GM21526 (cell line): ENCODE results near the gene TXNRD3.
"Not testable (repeated sequence)": the region's sequence is repeated elsewhere in the genome, so short reads cannot be mapped to it uniquely, and the experiment has no call there.

Source experiments
- ATAC-seq: cut with Tn5 transposase; IDR thresholded peaks from one replicate; pipeline ENCODE4 v1.9.1; 2021; ENCODE audit warnings: moderate library complexity; ENCODE audit not compliant: unreplicated experiment, low FRiP score

The TXNRD3 gene

DNA sequence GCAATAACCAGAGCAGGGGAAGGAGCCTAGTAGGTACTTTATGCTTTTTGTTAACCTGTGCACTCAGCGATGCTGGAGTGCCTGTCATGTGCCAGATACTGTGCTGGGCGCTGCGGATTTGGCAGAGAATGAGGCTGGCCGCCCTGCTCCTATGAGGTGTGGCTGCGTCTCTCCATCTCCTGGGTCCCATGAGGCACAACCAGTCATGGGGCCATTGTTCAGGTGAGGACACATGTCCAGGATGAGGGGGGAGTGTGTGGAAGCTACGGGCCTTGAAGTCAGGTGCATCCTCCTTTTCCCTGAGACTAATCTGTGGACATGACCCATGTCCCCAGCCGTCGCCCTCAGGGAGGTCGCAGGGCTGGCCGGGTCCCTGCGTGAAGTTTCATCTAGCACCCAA lies 963 bp upstream of the TXNRD3 start:
- ATAC-seq: no peak

DNA sequence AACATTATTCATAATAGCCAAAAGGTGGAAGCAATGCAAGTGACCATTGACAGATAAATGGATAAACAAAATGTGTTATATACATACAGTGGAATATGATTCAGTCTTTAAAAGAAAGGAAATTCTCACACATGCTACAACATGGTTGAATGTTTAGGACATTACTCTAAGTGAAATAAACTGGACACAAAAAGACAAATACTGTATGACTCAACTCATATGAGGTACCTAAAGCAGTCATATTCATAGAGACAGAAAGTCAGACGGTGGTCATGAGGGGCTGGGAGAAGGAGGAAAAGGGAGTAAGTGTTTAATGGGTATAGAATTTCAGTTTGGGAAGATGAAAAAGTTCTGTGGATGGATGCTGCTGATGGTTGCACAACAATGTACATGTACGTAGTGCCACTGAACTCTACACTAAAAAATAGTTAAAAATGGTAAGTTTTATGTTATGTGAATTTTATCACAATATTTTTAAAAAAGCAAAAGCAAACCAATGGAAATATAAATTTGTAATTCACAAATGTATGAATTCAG lies 5.3 kb downstream of the TXNRD3 start:
- no peak for ATAC-seq

DNA sequence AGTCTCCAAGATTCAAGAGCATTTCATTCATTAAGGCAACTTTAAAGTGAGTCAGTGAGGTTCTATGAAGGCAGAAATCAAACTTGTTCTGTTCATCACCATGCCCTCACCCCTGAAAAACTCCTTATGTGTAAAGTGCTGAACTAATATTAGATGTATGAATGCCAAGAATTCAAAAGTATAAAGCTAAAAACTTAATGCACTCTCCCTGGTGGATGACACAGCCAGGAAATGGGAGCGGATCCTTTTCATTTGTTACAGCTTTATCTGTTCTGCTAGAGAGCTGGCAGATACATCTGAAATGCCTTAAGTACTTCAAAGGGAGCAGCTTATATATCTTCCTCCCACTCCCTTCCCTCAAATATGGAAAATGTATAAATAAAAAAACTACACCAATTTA lies 8.2 kb downstream of the TXNRD3 start:
- ATAC-seq: no peak

DNA sequence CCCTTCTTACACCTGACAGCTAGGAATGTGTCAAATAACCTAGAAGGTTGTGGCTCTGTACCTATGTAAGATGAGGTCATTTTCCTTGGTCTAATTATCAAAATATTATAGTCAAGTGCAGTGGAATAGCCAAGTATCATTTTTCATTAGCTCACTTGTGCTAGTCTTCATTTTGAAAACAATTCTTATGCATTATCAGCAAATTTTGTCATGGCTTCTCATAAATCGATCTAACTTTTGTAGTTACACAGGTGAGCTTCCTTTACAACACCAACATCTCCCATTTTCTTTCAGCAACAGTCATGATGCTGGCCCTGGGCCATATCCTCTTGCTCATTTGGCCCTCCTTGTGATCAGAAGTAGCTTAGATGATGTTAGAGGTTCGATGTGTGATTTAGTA lies 10.3 kb downstream of the TXNRD3 start:
- ATAC-seq: no peak

DNA sequence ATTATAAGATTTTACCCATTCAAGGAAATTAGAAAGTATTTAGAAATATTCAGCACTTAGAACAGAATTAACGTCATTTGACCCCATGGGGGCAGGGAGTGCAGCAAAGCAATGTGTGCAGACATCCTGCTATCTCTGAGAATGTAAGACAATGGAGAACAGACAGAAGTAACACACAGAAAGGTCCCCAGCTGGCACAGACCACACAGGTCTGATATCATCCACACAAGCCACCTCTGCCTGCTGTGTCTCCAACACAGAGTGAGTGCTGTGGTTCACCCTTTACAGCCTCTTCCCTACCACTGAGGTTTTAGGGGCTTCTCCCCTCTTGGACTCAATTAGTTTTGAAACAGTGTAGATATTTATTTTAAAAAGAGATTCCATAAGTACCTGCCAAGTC lies 16.1 kb downstream of the TXNRD3 start:
- ATAC-seq: no peak

DNA sequence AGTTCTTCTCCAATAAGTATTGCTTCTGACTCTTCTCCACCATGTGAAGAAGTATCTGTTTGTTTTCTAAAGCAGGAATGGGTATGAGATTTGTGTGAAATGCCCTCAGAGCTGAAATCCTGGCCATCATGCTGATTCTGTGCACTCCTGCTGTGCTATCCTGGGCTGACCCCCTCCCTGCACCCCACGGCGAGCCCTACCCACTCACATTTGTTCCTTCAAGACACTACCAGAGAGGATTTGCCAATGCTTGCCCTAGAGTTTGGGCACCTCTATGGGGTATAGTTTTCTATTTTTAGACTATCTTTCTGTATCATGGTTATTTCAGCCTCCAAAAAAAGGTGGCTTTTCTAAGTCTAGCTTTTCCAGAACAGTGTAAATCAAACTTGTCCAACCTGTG lies 18.5 kb downstream of the TXNRD3 start:
- ATAC-seq: no peak

DNA sequence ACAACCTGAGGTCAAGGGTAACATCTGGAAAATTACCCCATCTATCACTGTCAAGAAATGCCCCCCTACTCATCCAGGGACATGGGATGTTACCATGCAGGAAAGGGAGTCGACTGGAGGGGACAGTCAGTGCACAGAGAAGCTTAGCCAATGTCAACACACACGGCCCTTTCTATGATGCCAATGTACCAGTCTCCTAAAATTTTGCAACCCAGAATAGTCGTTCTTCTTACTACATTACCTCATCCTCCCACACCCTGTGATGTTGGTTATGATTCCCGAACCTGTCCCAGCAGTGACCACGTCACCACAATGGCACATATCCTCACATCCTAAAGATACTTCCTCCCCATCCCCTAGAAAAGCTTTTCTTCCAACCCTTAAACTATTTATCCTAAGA lies 20.1 kb downstream of the TXNRD3 start:
- ATAC-seq: no peak

DNA sequence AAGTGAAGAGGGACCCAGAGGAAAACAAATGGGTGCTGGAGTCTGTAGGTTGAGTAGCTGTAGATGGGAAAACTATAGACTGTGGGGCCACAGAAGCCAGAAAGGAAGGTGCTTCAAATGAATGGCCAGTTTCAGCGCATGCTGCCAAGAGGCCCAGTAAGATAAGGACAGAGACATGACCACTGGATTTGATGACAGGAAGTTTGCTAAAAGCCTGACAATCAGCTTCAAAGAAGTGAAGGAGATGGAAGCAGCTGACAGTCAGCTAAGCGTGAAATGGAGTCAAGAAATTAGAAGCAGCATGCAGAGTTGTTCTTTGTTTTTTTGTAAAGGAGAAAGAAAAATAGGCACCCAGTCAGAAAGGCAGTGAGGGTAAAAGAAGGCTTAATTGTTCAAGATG lies 24.9 kb downstream of the TXNRD3 start:
- no peak for ATAC-seq

DNA sequence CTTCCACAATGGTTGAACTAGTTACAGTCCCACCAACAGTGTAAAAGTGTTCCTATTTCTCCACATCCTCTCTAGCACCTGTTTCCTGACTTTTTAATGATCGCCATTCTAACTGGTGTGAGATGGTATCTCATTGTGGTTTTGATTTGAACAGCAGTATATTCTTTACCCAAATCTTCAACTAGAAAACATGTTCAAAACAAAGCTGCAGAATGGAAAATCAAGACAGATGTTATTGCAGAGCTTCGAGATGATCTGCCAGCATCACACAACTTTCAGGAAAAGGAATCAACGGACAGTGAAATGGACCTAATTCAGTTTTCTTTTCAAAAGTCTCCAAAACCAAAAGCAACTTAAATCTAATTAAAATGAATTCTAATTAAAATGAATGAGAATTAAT lies 29.2 kb downstream of the TXNRD3 start:
- not testable (repeated sequence) for ATAC-seq

DNA sequence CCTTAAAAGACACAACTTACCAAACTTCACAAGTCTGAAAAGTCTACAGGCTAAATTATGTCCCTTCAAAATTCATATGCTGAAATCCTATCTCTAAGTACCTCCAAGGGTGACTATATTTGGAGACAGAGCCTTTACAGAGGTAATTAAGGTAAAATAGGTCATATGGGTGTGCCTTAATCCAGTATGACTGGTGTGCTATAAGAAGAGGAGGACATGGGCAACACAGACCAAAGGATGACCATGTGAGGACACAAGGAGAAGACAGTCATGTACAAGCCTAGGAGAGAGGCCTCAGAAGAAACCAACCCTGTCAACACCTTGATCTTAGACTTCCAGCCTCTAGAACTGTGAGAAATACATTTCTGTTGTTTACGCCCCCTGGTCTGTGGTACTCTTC lies 32.2 kb downstream of the TXNRD3 start:
- no peak for ATAC-seq

DNA sequence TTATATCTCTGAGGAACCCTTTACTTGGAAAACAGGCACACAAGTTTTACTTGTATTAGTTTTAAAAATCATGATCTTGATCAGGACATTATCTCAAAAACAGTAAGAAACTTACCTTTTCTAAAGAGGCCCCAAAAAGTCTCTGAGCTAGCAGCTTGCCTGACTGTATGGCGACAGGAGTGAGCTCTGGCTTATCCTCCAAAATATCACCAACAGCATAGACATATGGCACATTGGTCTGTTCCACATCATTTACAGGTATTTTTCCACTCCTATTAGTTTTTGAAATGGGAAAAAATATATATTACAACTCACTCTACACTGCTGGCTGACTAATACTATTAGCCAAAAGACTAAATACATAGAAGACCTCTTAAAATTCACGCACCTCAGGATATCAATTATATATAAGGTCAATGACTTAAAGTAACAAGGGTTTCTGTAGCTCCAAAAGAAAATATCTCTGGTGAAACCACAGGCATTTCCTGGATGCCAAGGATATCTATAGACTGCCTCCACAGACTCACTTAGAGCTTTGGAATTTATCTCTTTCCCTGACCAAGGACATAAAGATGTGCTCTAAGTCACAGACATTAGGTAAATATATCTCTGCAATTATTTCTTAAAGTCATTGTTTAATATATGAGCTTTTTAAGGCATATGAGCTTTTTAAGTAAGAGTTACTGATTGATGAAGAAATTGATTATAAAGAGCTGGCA lies 33.1 kb downstream of the TXNRD3 start:
- ATAC-seq: no peak

DNA sequence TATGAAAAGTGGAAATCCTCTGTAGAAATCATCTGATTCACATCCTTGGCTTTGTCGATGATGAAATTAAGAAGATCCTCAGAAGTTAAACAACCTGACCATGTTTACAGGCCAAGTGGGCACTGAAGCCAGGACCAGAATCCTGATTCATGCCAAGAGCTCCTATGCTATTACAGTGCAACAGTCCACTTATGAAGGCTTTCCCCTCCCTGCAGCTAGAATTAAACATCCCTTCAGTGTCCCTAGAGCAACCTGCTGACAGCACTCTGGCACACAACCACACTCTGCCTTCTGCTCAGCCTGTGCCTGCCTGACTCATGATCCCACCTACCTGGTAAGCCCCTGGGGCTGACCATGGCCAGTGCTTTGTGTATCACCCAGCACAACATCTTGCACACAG lies 33.8 kb downstream of the TXNRD3 start:
- ATAC-seq: no peak

DNA sequence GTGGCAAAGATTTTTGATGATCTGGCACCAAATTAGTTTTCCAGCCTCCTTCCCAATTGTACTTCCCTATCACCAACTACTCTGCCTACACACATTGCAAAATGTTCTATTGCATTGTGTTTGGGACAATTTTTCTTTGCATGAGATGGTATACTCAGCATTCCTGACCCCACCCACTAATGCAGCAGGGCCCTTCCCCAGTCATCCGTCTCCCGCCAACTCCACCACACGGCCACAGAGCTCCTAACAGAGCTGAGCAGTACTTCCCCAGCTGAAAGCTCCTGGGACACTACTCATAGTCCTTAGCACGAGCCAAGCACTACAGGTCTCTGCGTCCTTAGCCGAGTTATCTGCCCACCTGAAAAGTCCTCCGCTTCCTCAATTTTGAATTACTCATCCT lies 34.2 kb downstream of the TXNRD3 start:
- no peak for ATAC-seq

DNA sequence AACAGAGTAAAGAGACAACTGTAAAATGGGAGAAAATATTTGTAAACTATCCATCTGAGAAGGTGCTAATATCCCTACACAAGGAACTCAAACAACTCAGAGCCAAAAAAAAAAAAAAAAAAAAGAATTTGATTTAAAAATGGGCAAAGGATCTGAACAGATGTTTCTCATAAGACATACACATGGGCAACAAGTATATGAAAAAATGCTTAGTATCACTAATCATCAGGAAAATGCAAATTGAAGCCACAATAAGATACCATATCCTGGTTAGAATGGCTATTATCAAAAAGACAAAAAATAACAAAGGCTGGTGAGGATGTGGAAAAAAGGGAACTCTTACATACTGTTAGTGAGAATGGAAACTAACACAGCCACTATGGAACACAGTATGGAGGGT lies 36.2 kb downstream of the TXNRD3 start:
- no peak for ATAC-seq

DNA sequence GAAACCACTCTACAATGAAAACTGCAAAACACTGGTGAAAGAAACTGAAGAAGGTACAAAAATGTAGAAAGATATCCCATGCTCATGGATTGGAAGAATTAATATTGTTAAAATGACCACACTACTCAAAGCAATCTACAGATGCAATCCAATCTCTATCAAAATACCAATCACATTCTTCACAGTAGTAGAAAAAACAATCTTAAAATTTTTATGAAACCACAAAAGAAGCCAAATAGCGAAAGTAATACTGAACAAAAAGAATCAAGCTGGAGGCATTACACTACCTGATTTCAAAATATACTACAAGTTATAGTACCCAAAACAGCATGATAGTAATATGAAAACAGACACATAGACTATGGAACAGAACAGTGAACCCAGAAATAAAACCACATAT lies 36.9 kb downstream of the TXNRD3 start:
- no peak for ATAC-seq

DNA sequence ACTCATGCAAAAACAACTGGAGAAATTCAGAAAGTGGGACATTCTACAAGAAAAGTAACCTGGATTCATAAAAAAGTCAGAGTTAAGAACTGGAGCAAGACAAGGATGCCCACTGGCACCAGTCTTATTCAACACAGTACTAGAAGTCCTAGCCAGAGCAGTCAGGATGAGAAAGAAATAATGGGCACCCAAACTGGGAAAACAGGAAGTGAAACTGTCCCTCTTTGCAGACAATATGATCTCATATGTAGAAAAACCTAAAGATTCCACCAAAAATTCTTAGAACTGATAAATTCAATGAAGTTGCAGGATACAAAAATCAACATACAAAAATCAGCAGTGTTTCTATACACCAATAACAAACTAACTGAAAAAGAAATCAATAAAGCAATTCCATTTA lies 37.4 kb downstream of the TXNRD3 start:
- no peak for ATAC-seq

DNA sequence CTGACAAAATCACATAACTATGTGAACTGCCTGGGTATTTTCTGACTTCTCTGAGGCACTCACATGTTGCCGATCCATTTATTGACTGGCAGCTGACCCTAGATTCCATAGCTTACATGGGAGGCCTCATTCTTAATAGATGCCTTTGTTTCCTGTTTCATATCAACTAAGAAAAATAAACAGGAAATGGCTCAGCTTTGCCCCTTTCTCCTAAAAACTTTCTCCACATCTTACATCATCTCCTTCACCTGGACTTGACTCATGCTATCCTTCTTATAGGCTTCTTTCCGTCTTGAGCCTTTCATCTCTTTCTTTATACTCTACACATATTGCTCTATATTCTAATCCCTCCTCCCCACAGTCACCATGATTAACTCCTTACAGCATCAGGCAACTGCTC lies 38.0 kb downstream of the TXNRD3 start:
- no peak for ATAC-seq

DNA sequence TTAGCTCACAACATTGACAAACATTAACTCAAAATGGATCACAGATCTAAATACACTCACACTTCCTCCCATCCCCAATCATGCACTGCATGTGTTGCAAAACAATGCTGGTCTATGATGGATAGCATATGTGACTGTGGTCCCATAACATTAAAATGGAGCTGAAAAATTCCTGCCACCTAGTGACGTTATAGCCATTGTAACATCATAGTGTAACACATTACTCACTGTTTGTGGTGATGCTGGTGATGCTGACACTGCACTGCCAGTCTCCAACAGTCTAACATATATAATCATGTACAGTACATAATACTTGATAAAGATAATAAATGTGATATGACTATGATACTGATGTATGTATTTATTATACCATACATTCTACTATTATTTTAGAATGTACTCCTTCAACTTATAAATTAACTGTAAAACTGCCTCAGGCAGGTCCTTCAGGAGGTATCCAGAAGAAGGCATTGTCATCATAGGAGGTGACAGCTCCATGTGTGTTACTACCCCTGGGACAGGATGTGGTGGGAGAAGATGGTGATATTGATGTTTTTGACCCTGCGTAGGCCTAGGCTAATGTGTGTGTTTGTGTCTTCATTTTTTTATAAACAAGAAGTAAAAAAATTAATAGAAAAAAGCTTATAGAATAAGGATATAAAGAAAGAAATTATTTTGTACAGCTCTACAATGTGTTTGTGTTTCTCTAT lies 41.3 kb downstream of the TXNRD3 start:
- ATAC-seq: no peak

DNA sequence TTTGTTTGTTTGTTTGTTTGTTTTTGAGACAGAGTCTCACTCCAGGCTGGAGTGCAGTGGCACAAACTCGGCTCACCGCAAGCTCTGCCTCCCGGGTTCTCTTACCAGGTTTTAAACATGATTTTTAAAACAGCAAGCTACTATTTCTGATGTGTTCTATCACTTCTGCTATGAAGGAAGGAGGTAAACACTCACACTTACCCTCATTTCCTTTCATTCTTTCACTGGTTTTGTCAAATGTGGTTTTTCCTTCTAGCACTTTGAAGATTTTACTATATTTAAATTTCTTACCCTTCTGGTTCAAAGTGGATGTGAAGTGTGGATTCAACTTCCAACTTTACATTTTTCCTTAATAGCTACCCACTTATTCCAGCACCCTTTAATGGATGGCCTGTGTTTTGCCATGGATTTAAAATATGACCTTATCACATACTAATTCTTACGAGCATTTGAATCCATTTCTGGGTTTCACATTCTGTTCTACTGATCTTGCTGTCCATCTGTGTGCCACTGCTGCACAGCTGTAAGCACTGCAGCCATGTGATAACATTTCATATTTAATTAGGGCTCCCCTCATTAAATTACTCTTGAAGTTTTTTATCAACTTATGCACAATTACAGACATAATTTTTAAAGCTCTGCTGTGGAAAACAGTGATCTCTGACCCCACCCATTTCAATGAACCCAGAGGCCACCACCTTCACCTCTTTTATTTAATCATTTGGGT lies 42.3 kb downstream of the TXNRD3 start:
- no peak for ATAC-seq

DNA sequence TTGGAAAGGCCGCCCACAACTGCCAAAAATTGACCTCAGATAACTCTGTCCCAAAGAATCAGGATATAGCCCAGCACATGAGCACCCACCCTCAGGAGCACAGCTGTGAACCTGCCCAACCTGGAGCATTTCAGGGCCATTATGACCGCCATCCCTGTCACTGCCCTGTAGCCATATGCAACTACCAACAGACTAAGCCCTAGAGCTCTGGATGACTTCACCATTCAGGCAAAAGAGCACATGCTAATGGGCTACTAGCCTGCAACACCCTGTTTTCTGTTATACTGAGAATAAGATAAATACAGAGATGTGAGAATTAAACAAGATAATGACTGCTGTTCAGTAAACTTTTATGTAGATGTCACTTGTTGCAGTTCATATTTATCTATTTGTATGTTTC lies 45.0 kb downstream of the TXNRD3 start:
- no peak for ATAC-seq

DNA sequence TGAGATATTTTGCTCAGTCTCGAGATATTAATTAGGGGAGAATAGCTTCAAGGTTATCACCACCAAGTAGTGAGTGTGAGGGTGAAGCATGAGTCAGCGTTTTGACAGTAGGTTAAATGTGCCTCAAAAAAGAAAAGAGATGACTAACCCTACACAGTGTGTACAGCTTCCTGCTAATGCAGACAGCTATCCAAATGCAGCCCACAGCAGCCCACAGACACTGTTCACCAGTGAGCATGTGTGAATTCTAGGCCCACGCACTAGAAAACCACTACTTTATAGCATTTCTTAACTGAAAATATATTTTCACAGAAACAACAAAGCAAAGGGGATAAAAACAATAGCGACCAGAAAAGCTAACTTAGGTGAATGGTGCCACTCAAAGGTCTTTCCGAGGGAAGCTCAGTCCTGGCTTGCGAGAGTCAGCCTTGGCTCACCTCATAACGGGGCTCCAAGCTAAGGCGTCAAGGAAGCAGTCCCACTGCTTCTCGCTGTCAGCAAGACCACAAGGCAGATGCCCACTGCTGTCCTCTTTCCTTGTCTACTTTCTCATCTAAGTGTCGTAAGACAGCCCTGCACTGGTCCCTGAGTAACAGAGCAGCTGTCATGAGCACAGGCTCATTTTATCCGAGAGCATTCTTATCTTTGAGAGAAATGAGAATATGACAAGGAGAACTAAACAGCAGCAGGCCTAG lies 47.6 kb downstream of the TXNRD3 start:
- no peak for ATAC-seq
